Brain pericyte (primary cell): ENCODE results near the gene S100A13.
"Not testable (repeated sequence)": the region's sequence is repeated elsewhere in the genome, so short reads cannot be mapped to it uniquely, and the experiment has no call there.

Source experiments
- DNase-seq: peaks from one replicate; pipeline ENCODE4 v3.0.0-alpha.2; 2012; ENCODE audit warnings: low read depth, low spot score

The S100A13 gene

GRCh38 chr1:153648000-153648643, 20.8 kb upstream of the S100A13 start:
- DNase-seq, result no peak

DNA sequence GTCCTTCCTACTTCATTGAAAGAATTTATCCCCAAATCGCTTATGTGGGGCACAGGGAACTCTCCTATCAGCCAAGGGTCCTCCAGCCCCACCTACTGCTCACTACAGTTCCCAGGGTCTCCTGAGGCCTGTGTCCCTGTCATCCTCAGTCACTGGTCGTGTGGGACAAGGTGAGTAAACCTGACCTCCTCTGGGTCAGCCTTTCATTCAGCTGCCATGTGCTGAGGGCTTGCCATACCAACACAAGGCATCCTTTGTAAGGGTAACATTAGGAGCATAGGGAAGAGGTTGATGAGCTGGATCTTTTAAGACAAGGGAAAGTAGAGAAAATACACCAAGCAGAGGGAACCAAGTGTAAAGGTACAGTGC, 20.0 kb upstream of the S100A13 start:
- no peak for DNase-seq

DNA sequence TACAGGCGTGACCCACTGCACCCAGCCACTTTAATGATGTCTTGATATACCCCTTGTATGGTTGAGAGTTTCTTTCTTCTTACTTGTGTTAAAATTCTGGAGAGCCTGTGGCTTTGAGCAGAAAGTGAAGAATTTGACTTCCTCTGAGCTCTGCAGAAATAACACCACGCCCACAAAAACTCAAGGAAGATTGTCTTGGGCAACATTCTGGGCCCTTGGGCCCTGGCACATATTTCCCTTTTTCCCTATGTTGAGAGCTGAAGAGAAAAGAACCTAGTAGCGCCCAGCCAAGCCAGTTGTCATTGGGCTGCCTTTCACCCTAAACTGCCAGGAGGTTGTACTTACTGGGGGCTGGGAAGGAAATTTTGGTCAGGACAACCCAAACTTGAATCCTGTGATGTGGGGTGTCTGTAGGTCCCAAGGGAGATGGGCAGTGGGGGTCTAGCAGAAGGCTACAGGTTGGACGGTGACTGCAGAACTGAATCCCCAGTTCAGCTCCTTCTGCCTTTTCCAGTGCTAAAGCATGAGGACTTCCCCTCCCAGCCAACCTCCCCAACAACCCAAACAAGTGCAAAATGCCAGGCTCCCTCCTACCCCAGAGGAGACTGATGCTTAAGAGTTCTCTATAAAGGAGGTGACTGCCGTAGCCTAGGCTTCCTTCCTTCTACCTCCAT, 19.5 kb upstream of the S100A13 start:
- DNase-seq, result no peak

DNA sequence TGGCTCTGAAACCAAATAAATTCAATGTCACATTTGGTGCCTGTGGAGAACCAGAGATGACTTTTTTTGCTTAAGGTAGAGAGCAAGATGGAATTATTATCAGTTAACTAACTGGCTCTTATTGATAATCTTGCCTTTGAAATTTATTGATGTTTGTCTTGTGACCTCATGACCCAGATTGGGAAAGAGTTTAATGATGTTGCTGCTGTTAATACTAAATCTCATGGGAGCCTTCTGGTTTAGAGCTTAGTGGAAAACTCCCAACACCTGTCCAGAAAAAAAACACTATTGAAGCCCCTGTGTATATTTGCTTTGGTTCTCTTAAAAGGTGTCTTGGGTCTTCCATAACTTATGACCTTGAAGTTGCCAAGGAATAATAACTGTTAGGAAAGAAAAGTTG, 16.5 kb upstream of the S100A13 start:
- no peak for DNase-seq

DNA sequence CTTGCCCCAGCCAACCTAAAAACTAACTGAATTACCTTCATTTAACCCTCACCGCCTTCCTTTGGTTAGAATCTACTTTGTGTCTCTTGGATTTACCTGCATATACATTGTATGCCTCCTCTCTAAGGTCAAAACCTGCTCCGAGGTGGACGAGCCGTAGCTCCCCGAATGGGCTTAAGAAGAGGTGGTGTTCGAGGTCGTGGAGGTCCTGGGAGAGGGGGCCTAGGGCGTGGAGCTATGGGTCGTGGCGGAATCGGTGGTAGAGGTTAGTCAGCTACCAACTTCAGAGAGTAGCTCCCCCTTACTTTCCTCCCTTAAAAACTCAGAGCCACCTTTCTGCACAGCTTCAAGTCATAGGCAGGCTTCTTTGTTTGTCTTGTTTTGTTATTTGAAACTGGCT, 15.8 kb upstream of the S100A13 start:
- DNase-seq, result no peak

GRCh38 chr1:153642161-153642560, 14.9 kb upstream of the S100A13 start:
- no peak for DNase-seq

DNA sequence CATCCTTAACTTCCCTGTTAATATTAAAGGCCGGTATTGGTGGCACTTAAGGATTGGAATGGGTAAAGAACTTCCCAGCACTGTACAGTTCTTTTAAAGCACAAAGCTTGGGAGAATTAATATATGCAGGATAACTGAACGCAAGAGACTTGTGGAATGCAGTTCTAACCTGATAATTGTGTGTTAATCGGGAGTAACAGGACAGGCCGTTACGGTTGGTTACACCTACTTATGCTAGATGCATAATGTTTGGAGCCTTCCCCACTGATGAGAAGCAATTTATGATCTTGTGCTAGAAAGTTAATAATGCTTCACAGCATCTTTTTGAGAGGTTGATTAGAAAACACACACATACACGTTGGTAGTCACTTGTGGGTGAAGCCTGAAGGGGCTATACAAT, 13.6 kb upstream of the S100A13 start:
- DNase-seq, result no peak

DNA sequence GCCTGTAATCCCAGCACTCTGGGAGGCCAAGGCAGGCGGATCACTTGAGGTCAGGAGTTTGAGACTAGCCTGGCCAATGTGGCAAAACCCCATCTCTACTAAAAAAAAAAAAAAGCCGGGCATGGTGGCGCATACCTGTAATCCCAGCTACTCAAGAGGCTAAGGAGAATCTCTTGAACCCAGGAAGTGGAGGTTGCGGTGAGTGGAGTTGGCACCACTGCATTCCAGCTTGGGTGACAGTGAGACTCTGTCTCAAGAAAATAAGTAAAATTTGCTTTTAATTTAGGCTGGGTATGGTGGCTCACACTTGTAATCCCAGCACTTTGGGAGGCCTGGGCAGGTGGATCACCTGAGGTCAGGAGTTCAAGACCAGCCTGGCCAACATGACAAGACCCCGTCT, 12.9 kb upstream of the S100A13 start:
- DNase-seq, result not testable (repeated sequence)

DNA sequence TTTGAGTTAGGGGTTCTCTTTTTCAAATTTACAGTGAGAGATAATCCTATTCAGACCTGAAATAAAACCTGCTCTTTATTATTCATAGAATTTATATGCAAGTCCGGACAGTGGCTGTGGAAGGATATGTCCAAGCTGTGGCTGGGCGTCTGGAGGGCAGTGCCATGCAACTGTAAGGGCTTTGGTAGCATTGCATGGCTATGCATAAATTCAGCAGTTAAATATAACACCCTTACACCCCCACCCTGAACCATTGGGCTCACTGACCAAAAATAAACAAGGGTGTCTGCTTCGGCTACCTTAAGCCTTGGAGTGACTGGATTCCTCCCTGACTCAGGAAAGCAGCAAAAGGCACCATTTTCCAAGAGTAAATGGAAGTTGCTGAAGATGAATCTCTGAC, 12.0 kb upstream of the S100A13 start:
- DNase-seq, result no peak

DNA sequence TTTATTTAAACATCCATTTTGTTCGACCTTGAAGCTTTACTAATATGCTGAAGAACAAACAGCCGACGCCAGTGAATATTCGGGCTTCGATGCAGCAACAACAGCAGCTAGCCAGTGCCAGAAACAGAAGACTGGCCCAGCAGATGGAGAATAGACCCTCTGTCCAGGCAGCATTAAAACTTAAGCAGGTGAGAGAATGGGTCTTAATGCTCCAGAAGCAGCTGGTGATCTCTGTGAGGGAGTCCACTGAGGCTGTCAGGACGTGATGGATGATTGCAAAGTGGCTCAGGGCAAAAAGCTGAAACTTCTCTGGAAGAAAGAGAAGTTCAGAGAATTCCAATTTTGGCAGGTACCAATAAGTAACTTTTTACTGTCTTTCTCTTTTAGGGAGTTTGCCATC, 11.0 kb upstream of the S100A13 start:
- DNase-seq, result no peak

DNA sequence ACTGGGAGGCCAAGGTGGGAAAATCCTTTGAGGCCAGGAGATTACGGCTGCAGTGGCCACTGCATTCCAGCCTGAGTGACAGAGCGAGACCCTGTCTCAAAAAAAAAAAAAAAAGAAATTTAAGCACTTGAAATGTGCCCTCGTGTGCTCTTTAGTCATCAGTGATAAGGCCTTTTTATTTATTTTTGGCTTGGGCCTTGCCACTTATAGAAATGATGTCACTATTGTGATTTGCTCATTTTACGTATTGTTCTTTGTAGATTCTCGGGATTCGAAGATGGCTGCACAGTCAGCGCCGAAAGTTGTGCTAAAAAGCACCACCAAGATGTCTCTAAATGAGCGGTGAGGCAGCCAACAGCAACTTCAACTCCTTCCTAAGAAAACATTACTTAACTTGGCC, 9.0 kb upstream of the S100A13 start:
- no peak for DNase-seq

DNA sequence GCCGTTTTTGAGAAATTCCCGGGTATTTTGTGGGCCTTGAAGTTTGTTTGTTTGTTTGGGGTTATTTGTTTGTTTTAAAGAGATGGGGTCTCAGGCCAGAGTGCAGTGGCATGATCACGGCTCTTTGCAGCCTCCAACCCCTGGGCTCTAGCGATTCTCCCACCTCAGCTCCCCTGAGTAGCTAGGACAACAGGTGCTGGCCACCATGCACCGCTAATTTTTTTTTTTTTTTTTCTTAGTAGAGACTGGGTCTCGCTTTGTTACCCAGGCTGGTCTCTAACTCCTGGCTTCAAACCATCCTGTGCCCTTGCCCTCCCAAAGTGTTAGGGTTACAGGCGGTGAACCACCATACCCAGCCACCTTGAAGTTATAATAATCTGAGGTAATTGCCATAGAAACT, 8.6 kb upstream of the S100A13 start:
- DNase-seq, result no peak

DNA sequence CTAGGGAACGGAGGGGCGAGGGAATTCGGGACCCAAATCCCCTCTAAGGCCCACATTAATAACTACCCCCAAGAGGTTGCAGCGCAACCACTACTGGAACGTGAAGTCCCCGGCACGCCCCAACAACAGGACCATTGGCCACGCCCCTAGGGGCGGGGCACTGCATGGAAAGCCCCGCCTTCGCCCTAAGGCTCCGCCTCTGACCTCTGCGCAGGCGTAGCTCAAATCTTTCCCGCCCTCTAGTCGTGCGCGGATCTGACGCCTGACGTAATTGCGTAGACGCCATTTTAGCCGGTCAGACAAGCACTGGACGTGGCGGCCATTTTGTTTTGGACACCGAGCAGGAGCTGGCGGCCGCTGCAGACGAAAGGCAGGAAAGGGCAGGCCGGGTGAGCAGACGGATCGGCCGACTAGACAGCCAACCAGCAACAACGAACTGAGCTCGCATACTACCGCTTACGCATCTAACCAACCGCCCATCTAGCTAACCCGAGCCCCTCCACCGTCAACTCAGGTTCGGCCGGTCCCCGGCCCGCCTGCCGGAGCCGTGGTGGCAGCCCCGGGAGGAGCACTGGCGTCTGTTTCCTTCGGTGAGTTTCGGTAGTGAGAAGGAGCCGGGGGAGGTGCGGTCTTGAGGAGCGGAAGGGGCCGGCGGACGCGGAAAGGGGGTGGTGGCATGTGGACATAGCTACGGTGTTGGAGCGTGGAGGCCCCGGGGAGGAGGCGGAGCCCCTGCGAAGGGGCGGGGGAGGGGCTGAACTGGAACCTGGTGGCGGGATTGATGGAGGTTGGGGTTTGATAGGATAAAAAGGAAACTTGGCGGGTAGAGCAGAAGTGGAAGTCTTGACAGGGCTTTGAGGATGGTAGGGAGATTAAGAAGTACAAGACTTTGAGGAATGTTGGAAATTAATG, 6.7 kb upstream of the S100A13 start, which contains the start of gene CHTOP:
Gene CHTOP (plus strand): TSS at position 313 of the 912 bp plus-strand sequence. CDS start 2,523 bp downstream, outside the sequence.
- DNase-seq, result peak; percentile 90

DNA sequence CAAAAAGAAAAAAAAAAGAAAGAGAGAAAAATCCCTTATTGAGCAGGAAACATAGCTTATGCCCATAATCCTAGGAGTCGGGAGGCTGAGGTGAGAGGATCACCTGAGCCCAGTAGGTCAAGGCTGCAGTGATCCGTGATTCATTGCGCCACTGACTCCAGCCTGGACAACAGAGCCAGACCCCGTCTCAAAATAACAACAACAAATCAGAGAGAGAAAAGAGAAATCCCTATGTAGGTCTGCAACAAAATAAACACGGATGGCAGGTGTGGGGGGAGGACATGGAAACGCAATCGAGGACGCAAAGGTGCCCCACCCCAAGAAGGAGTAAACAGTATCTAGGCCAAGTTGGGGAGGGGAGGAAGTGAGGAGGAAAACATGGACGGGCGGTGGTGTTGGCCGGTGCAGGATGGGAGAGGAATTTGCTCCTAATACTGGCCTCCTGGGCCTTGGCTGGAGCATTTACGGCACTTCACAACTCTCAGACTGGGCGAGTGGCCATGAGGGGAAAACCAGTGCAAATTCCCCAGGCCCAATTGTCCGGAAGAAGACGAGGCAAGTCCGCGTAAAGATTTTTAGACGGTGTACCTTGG, 6.0 kb upstream of the S100A13 start:
- no peak for DNase-seq

- DNase-seq, result no peak
Measured at GRCh38 chr1:153631047-153632022, 4.0 kb upstream of the S100A13 start.

DNA sequence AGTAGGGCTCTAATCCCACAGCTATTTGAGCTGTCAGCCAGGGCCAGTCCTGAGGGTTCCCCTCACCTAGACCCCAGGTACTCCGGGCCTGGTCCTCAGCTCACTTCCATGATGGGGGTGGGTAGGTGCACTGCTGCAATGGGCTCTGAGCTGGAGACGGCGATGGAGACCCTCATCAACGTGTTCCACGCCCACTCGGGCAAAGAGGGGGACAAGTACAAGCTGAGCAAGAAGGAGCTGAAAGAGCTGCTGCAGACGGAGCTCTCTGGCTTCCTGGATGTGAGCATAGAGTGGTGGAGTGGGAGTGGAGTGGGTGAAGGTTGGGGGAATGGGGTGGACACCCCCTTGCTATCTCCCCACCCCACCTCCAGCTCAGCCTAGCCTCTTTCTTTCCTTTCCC, 3.1 kb upstream of the S100A13 start:
- no peak for DNase-seq

- no peak for DNase-seq
Measured at GRCh38 chr1:153629971-153630370, 2.7 kb upstream of the S100A13 start.

DNA sequence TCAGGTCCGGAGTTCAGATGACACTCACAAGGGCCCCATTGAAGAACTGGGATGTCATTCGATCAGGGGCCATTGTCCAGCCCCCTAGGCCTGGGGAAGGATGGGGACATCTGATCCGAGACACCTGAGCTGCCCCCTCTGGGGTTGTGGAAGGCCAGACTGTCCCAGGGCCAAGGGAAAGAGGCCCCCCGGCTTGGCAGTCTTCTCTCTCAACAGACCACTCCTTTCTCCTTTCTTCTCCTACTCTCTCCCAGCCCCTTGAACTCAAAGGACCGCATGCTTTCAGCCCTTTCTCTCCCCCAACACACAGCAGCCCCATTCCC, 2.0 kb upstream of the S100A13 start:
- no peak for DNase-seq

DNA sequence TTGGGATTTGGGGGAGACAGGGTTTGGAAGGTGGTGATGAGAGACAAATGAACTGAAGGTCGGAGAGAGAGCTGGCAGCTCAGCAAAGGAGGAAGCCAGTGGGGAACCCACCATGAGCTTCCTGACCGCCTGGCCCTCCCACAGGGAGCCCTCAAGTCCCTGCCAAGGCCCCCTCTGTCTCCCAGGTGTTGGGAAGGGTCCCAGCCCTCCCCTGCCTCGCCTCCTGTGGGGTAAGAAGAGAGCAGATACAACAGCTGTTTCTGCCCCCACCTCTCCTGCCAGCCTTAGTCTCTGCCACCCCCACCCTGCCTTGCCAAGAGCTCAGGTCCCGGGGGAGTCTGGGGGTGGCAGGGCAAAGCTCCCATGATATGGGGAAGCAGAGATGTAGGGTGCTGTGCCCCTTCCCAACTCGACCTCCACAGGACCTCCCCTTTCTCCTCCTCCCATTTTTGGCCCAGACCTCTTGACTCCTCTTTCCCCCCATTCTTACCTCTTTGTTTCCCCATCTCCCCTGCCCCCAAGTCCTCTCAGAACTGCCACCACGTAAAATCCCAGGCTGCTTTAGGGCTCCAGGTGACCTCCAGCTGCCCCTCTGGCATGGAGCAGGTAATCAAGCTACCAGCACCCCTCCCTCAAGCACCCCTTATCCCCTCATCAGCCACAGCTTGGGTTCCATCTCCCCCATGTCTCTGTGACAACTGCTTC, 1.5 kb upstream of the S100A13 start:
- no peak for DNase-seq
